Measurements from ENCODE around the gene UMAD1. TPM values are rescaled to one million over a fixed set of nuclear protein-coding genes. Genes with fewer than 3 reads are reported as not detected.

The UMAD1 gene
- total RNA-seq, 1 donor from 2014 or later, result 10.0 TPM

GRCh38 chr7:7889791-7890568 lies 249.4 kb downstream of the UMAD1 start:
- H3K4me1 Mint-ChIP-seq, result peaks cover 6% of the 10 kb centered on the region
- H3K27ac Mint-ChIP-seq, result no peak overlapping the region
- no peaks in the 10 kb centered on the region for H3K27me3 Mint-ChIP-seq (ENCODE audit: low read depth)
- no peak for DNase-seq (ENCODE audit: low spot score in 2 of 2, unreplicated experiment in 2 of 2)
- TF ChIP-seq, protein P1, sequence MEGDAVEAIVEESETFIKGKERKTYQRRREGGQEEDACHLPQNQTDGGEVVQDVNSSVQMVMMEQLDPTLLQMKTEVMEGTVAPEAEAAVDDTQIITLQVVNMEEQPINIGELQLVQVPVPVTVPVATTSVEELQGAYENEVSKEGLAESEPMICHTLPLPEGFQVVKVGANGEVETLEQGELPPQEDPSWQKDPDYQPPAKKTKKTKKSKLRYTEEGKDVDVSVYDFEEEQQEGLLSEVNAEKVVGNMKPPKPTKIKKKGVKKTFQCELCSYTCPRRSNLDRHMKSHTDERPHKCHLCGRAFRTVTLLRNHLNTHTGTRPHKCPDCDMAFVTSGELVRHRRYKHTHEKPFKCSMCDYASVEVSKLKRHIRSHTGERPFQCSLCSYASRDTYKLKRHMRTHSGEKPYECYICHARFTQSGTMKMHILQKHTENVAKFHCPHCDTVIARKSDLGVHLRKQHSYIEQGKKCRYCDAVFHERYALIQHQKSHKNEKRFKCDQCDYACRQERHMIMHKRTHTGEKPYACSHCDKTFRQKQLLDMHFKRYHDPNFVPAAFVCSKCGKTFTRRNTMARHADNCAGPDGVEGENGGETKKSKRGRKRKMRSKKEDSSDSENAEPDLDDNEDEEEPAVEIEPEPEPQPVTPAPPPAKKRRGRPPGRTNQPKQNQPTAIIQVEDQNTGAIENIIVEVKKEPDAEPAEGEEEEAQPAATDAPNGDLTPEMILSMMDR (IDR thresholded peaks at IDR 0.05; ENCODE audit: unreplicated experiment), result no peak
- no peaks in the 10 kb centered on the region for H3K9me3 Mint-ChIP-seq
- H3K36me3 Mint-ChIP-seq, result no peaks in the 10 kb centered on the region
- no peak overlapping the region for H3K4me3 Mint-ChIP-seq

- peaks cover 4% of the 10 kb centered on the region for H3K36me3 Mint-ChIP-seq
- H3K4me1 Mint-ChIP-seq, result peaks cover 20% of the 10 kb centered on the region
- no peak overlapping the region for H3K27ac Mint-ChIP-seq
- H3K9me3 Mint-ChIP-seq, result peaks cover 11% of the 10 kb centered on the region
- H3K27me3 Mint-ChIP-seq (ENCODE audit: low read depth), result no peaks in the 10 kb centered on the region
- TF ChIP-seq, protein P1 (IDR thresholded peaks at IDR 0.05; ENCODE audit: unreplicated experiment), result no peak
- DNase-seq (ENCODE audit: low spot score in 2 of 2, unreplicated experiment in 2 of 2), result no peak
- no peak overlapping the region for H3K4me3 Mint-ChIP-seq
Measured at GRCh38 chr7:7895004-7895650, 254.6 kb downstream of the UMAD1 start.

DNA sequence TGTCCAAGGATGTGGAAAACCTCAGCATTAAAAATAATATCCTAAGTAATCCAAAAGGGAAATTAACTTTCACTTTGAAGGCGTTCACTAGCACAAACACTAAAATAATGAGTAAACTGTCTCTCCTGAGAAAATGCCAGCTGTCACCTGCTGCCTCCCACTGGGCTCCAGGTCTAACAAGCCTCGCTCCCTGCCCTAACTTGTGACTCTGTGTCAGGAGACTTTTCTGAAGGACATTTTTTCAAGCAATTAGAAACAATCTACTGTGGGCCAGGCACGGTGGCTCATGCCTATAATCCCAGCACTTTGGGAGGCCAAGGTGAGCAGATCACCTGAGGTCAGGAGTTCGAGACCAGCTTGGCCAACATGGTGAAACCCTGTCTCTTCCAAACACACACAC lies 255.2 kb downstream of the UMAD1 start:
- Mint-ChIP-seq H3K4me3 (no peak overlapping the region), H3K36me3 (peaks cover 4% of the 10 kb centered on the region), H3K4me1 (peaks cover 20% of the 10 kb centered on the region), H3K9me3 (peaks cover 12% of the 10 kb centered on the region), H3K27ac (no peak overlapping the region), H3K27me3 (ENCODE audit: low read depth) (no peaks in the 10 kb centered on the region)
- TF ChIP-seq, protein P1 (IDR thresholded peaks at IDR 0.05; ENCODE audit: unreplicated experiment), result no peak
- DNase-seq (ENCODE audit: low spot score in 2 of 2, unreplicated experiment in 2 of 2), result no peak

DNA sequence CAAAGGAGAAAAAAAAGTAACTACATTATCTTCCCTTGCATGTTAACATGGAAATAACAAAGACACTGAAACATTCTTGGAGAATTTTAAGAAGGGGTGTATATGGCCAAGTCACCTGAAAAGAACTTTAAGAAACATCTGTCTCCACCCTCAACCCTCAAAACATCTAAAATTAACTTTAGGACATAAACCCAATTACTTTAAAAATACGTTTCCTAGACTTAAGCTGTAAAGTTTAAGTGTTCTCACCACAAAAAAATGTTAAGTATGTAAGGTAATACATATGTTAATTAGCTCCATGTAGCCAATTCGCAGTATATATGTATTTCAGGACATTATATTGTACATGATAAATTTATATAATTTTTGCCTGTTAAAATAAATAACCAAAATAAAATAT lies 257.0 kb downstream of the UMAD1 start:
- TF ChIP-seq, protein P1 (IDR thresholded peaks at IDR 0.05; ENCODE audit: unreplicated experiment), result no peak
- H3K9me3 Mint-ChIP-seq, result peaks cover 12% of the 10 kb centered on the region
- peak overlapping the region; percentile 27 for H3K27ac Mint-ChIP-seq
- no peak for DNase-seq (ENCODE audit: low spot score in 2 of 2, unreplicated experiment in 2 of 2)
- peaks cover 20% of the 10 kb centered on the region for H3K4me1 Mint-ChIP-seq
- H3K27me3 Mint-ChIP-seq (ENCODE audit: low read depth), result no peaks in the 10 kb centered on the region
- no peak overlapping the region for H3K4me3 Mint-ChIP-seq
- peaks cover 4% of the 10 kb centered on the region for H3K36me3 Mint-ChIP-seq

GRCh38 chr7:7897949-7898515 lies 257.5 kb downstream of the UMAD1 start:
- Mint-ChIP-seq H3K27ac (no peak overlapping the region), H3K4me3 (no peak overlapping the region), H3K4me1 (peaks cover 20% of the 10 kb centered on the region)

More at GRCh38 chr7:7897949-7898515, 257.5 kb downstream of the UMAD1 start:
- H3K9me3 Mint-ChIP-seq, result peaks cover 12% of the 10 kb centered on the region
- H3K27me3 Mint-ChIP-seq (ENCODE audit: low read depth), result no peaks in the 10 kb centered on the region
- TF ChIP-seq, protein P1 (IDR thresholded peaks at IDR 0.05; ENCODE audit: unreplicated experiment), result no peak
- peaks cover 4% of the 10 kb centered on the region for H3K36me3 Mint-ChIP-seq
- DNase-seq (ENCODE audit: low spot score in 2 of 2, unreplicated experiment in 2 of 2), result no peak
